A673 (cell line): ENCODE results near the gene MCM3AP. TPM values are rescaled to one million over a fixed set of nuclear protein-coding genes. Genes with fewer than 3 reads are reported as not detected.
"Not testable (repeated sequence)": the region's sequence is repeated elsewhere in the genome, so short reads cannot be mapped to it uniquely, and the experiment has no call there.

Experiments used
- BruUV-seq: library from RNA; stranded (reverse); fragments of 400-500 nt; replicated peaks from 2 replicates; lab custom pipeline; 2021; lab: Mats Ljungman, UMichigan
- CTCF ChIA-PET: fragments of 300-600 bp; sonication (Branson Sonifier 250); formaldehyde crosslinking; loops from one replicate; lab custom pipeline; 2022; ENCODE audit warnings: antibody characterized with exemption; lab: Charles Lee
- POLR2A ChIA-PET: fragments of 300-600 bp; sonication (Branson Sonifier 250); formaldehyde crosslinking; loops from one replicate; lab custom pipeline; 2022; ENCODE audit warnings: antibody characterized with exemption; ENCODE audit not compliant: low non-redundant PET; lab: Charles Lee
- DNase-seq: peaks from one replicate; pipeline ENCODE4 v3.0.0-alpha.2; 2015; ENCODE audit warnings: low spot score
- H3K27ac ChIP-seq: fragments of 200-600 bp; sonication (generic); 2 replicates; pipeline ENCODE4 v1.5.1; 2016; ENCODE audit warnings: mixed run types, low read depth, mild to moderate bottlenecking, mixed read lengths, antibody characterized with exemption, low read length; ENCODE audit not compliant: poor library complexity, severe bottlenecking
- H3K27me3 ChIP-seq: fragments of 200-600 bp; sonication (generic); replicated peaks from 2 replicates; pipeline ENCODE4 v1.6.1; 2017; ENCODE audit warnings: mixed run types, low read depth, mild to moderate bottlenecking, mixed read lengths, antibody characterized with exemption, low read length; ENCODE audit not compliant: insufficient read depth, poor library complexity
- H3K36me3 ChIP-seq: fragments of 200-600 bp; sonication (generic); 2 replicates; pipeline ENCODE4 v1.6.1; 2016; ENCODE audit warnings: mixed run types, mild to moderate bottlenecking, mixed read lengths, antibody characterized with exemption, low read length; ENCODE audit not compliant: insufficient read depth, poor library complexity, severe bottlenecking
- H3K4me1 ChIP-seq: fragments of 200-600 bp; sonication (generic); 2 replicates; pipeline ENCODE4 v1.6.1; 2017; ENCODE audit warnings: mixed run types, mild to moderate bottlenecking, mixed read lengths, antibody characterized with exemption, low read length; ENCODE audit not compliant: insufficient read depth, poor library complexity, severe bottlenecking
- H3K4me3 ChIP-seq: fragments of 200-600 bp; sonication (generic); 2 replicates; pipeline ENCODE4 v1.5.1; 2016; ENCODE audit warnings: low read depth, mixed run types, mild to moderate bottlenecking, mixed read lengths, low read length; ENCODE audit not compliant: poor library complexity, severe bottlenecking
- H3K9me3 ChIP-seq: fragments of 200-600 bp; sonication (generic); 2 replicates; pipeline ENCODE4 v1.6.1; 2016; ENCODE audit warnings: mixed run types, low read depth, mild to moderate bottlenecking, mixed read lengths, antibody characterized with exemption, low read length; ENCODE audit not compliant: poor library complexity, severe bottlenecking
- CTCF ChIP-seq: fragments of 300-800, 200-600 bp; sonication (generic); conservative IDR thresholded peaks from 2 replicates; pipeline ENCODE4 v1.5.1; 2017; ENCODE audit warnings: low read depth, mild to moderate bottlenecking, antibody characterized with exemption, low read length, moderate library complexity, mixed read lengths
- EZH2 ChIP-seq: fragments of 200-600 bp; sonication (generic); IDR thresholded peaks from 2 replicates; pipeline ENCODE4 v1.6.1; 2017; ENCODE audit warnings: borderline replicate concordance, low read depth, mild to moderate bottlenecking, mixed read lengths, antibody characterized with exemption, low read length; ENCODE audit not compliant: poor library complexity, severe bottlenecking
- intact Hi-C: fragments of 100-400 bp; cut with micrococcal nuclease; formaldehyde crosslinking; loops from one replicate; pipeline ENCODE4 v1.10.0; 2022; ENCODE audit not compliant: unreplicated experiment
- total RNA-seq: library from RNA; stranded (reverse); gene quantifications from 2 replicates; pipeline ENCODE4 v1.2.3, GENCODE V29; 2021

The MCM3AP gene
- total RNA-seq, 1 experiment from 2014 or later: 121 TPM

GRCh38 chr21:46227811-46228344 is 57.5 kb downstream of the MCM3AP start:
- H3K4me1 ChIP-seq: peaks cover 18% of the 10 kb centered on the region
- TF ChIP-seq EZH2 (no peak), CTCF (no peak)
- peak overlapping the region; percentile 92 for H3K4me3 ChIP-seq
- H3K27me3 ChIP-seq: no peaks in the 10 kb centered on the region
- POLR2A ChIA-PET: no interaction called here
- H3K36me3 ChIP-seq: peaks cover 25% of the 10 kb centered on the region
- no peaks in the 10 kb centered on the region for H3K9me3 ChIP-seq
- BruUV-seq: no TSS peak
- H3K27ac ChIP-seq: peak overlapping the region; percentile 85
- intact Hi-C loops: loop anchor here (5.0 kb wide), 2 partner anchors 94 to 256 kb away; partner anchors contain the start of genes C21orf58 and PCNT
- DNase-seq: no peak
- CTCF ChIA-PET: interaction anchor here (0.6 kb wide), 3 partner anchors 32 to 582 kb away, joined by 3 to 4 read pairs (median 3); no protein-coding TSS in a partner anchor

- H3K27me3 ChIP-seq: no peaks in the 10 kb centered on the region
- H3K27ac ChIP-seq: peak overlapping the region; percentile 17
- peaks cover 30% of the 10 kb centered on the region for H3K36me3 ChIP-seq
- TF ChIP-seq CTCF (no peak), EZH2 (no peak)
- peak overlapping the region; percentile 92 for H3K4me3 ChIP-seq
- peak; percentile 39 for DNase-seq
- BruUV-seq: no TSS peak
- CTCF ChIA-PET: interaction anchor here (0.6 kb wide), 1 partner anchor 581 kb away, joined by 3 read pairs; no protein-coding TSS in a partner anchor
- POLR2A ChIA-PET: no interaction called here
- H3K4me1 ChIP-seq: peaks cover 18% of the 10 kb centered on the region
- intact Hi-C loops: loop anchor here (5.0 kb wide), 2 partner anchors 95 to 255 kb away; partner anchors contain the start of genes C21orf58 and PCNT
- H3K9me3 ChIP-seq: no peaks in the 10 kb centered on the region
Measured at GRCh38 chr21:46226920-46227599, 58.4 kb downstream of the MCM3AP start.

- no peak for DNase-seq
- no peaks in the 10 kb centered on the region for H3K27me3 ChIP-seq
- intact Hi-C loops: loop anchor here (5.0 kb wide), 2 partner anchors 96 to 254 kb away; partner anchors contain the start of genes C21orf58 and PCNT
- CTCF ChIA-PET: no interaction called here
- TF ChIP-seq EZH2: no peak
- peak overlapping the region; percentile 92 for H3K4me3 ChIP-seq
- peak overlapping the region; percentile 43 for H3K27ac ChIP-seq
- H3K36me3 ChIP-seq: peaks cover 30% of the 10 kb centered on the region
- H3K9me3 ChIP-seq: no peaks in the 10 kb centered on the region
- POLR2A ChIA-PET: no interaction called here
- peaks cover 18% of the 10 kb centered on the region for H3K4me1 ChIP-seq
- no TSS peak for BruUV-seq
Measured at GRCh38 chr21:46226146-46226545, 59.3 kb downstream of the MCM3AP start.

GRCh38 chr21:46223661-46224060 is 61.8 kb downstream of the MCM3AP start:
- CTCF ChIA-PET, BruUV-seq: not testable (repeated sequence)

More at GRCh38 chr21:46223661-46224060, 61.8 kb downstream of the MCM3AP start:
- H3K9me3 ChIP-seq, POLR2A ChIA-PET, H3K27ac ChIP-seq, H3K27me3 ChIP-seq, H3K4me3 ChIP-seq, intact Hi-C loops, DNase-seq: not testable (repeated sequence)
- peaks cover 42% of the 10 kb centered on the region for H3K36me3 ChIP-seq
- H3K4me1 ChIP-seq: peaks cover 12% of the 10 kb centered on the region
